Lower leg skin (tissue), 3 donors: Measurements from ENCODE around the gene SUPT20H.

Experiments used
- CTCF ChIP-seq, 3 donors: fragments of 450-650 bp; IDR thresholded peaks; one replicate each; pipeline ENCODE4 v1.5.1; 2016; ENCODE audit warnings: antibody characterized with exemption in 3 of 3, mild to moderate bottlenecking in 3 of 3, moderate library complexity in 2 of 3
- POLR2A ChIP-seq, 2 donors: fragments of 450-650 bp; IDR thresholded peaks; one replicate each; pipeline ENCODE4 v1.6.1; 2016 to 2017; ENCODE audit warnings: antibody characterized with exemption in 2 of 2, mild to moderate bottlenecking in 1 of 2, moderate library complexity in 1 of 2

GRCh38 chr13:36981156-36981743 lies 78.2 kb downstream of the SUPT20H start:
- TF ChIP-seq CTCF (IDR thresholded peaks at IDR 0.05) (no peak), POLR2A (IDR thresholded peaks at IDR 0.05) (no peak)
